Neural progenitor cell (in vitro differentiated cells): Measurements from ENCODE around the gene TRIM58. TPM values are rescaled to one million over a fixed set of nuclear protein-coding genes. Genes with fewer than 3 reads are reported as not detected.

Source experiments
- DNase-seq: peaks from one replicate; pipeline ENCODE4 v3.0.0-alpha.2; 2016; ENCODE audit warnings: low spot score
- H2AFZ ChIP-seq: fragments of 200-600 bp; sonication (generic); replicated peaks from 2 replicates; pipeline ENCODE4 v1.6.1; 2016; ENCODE audit warnings: antibody characterized with exemption
- H3F3A ChIP-seq: fragments of 200-600 bp; sonication (generic); 2 replicates; pipeline ENCODE4 v1.6.1; 2016; ENCODE audit warnings: antibody characterized with exemption, low read depth
- H3K27ac ChIP-seq: fragments of 200-600 bp; sonication (generic); 2 replicates; pipeline ENCODE4 v1.5.1; 2016; ENCODE audit warnings: mild to moderate bottlenecking
- H3K27me3 ChIP-seq: fragments of 200-600 bp; sonication (generic); 2 replicates; pipeline ENCODE4 v1.6.1; 2016; ENCODE audit warnings: mild to moderate bottlenecking, moderate library complexity
- H3K36me3 ChIP-seq: fragments of 200-600 bp; sonication (generic); 2 replicates; pipeline ENCODE4 v1.5.1; 2016
- H3K4me1 ChIP-seq: fragments of 200-600 bp; sonication (generic); 2 replicates; pipeline ENCODE4 v1.6.1; 2016; ENCODE audit warnings: mixed run types
- H3K4me2 ChIP-seq: fragments of 200-600 bp; sonication (generic); 2 replicates; pipeline ENCODE4 v1.6.1; 2016
- H3K4me3 ChIP-seq: fragments of 200-600 bp; sonication (generic); 2 replicates; pipeline ENCODE4 v1.5.1; 2016
- H3K79me2 ChIP-seq: fragments of 200-600 bp; sonication (generic); 2 replicates; pipeline ENCODE4 v1.6.1; 2016; ENCODE audit warnings: low read depth
- H3K9ac ChIP-seq: fragments of 200-600 bp; sonication (generic); 2 replicates; pipeline ENCODE4 v1.6.1; 2016
- H3K9me3 ChIP-seq: fragments of 200-600 bp; sonication (generic); 2 replicates; pipeline ENCODE4 v1.5.1; 2016; ENCODE audit warnings: low read depth
- H4K20me1 ChIP-seq: fragments of 200-600 bp; sonication (generic); 2 replicates; pipeline ENCODE4 v1.6.1; 2016; ENCODE audit warnings: low read depth
- H3K27ac Mint-ChIP-seq: 3 replicates; pipeline ENCODE4 v1.8.0; 2021; ENCODE audit warnings: mixed read lengths
- H3K27me3 Mint-ChIP-seq: 2 replicates; pipeline ENCODE4 v1.8.0; 2022; ENCODE audit warnings: low read depth, mild to moderate bottlenecking, inconsistent platforms, moderate library complexity, mixed read lengths; ENCODE audit not compliant: insufficient read depth
- H3K36me3 Mint-ChIP-seq: 3 replicates; pipeline ENCODE4 v1.8.0; 2021; ENCODE audit warnings: mixed read lengths
- H3K4me1 Mint-ChIP-seq: 3 replicates; pipeline ENCODE4 v1.8.0; 2021; ENCODE audit warnings: mixed read lengths
- H3K4me3 Mint-ChIP-seq: 3 replicates; pipeline ENCODE4 v1.8.0; 2021; ENCODE audit warnings: mild to moderate bottlenecking, moderate library complexity, mixed read lengths
- H3K9me3 Mint-ChIP-seq: 3 replicates; pipeline ENCODE4 v1.8.0; 2020; ENCODE audit warnings: mixed read lengths
- EZH2 ChIP-seq: fragments of 200-600 bp; sonication (generic); IDR thresholded peaks from 2 replicates; pipeline ENCODE4 v1.6.1; 2017; ENCODE audit warnings: antibody characterized with exemption, mild to moderate bottlenecking, moderate library complexity
- EZH2phosphoT487 ChIP-seq: fragments of 200-600 bp; sonication (generic); IDR thresholded peaks from 2 replicates; pipeline ENCODE4 v1.6.1; 2017; ENCODE audit warnings: antibody characterized with exemption
- total RNA-seq: library from RNA; depleted of rRNA; stranded (reverse); fragments of >200 nt; gene quantifications from 2 replicates; pipeline ENCODE4 v1.2.3, GENCODE V29; 2015; ENCODE audit warnings: low replicate concordance
- TF ChIP-seq, protein P1 (sequence below): fragments of 200-600 bp; sonication (generic); IDR thresholded peaks from 2 replicates; pipeline ENCODE4 v1.5.1; 2017; ENCODE audit warnings: antibody characterized with exemption, mild to moderate bottlenecking

Gene TRIM58
- total RNA-seq, 1 donor from 2014 or later = 0.26 TPM

GRCh38 chr1:247845693-247846017 lies 11.3 kb upstream of the TRIM58 start:
- Histone ChIP-seq H3K36me3 (no peaks in the 10 kb centered on the region), H3K4me3 (no peak overlapping the region), H3K9ac (no peak overlapping the region), H3K27ac (no peak overlapping the region), H3K9me3 (peaks cover 19% of the 10 kb centered on the region), H4K20me1 (no peaks in the 10 kb centered on the region), H3K79me2 (no peaks in the 10 kb centered on the region), H3K27me3 (no peaks in the 10 kb centered on the region), H2AFZ (no peak overlapping the region), H3F3A (no peaks in the 10 kb centered on the region), H3K4me1 (no peaks in the 10 kb centered on the region), H3K4me2 (no peak overlapping the region)
- TF ChIP-seq EZH2 (no peak), EZH2phosphoT487 (no peak)
- TF ChIP-seq, protein P1, sequence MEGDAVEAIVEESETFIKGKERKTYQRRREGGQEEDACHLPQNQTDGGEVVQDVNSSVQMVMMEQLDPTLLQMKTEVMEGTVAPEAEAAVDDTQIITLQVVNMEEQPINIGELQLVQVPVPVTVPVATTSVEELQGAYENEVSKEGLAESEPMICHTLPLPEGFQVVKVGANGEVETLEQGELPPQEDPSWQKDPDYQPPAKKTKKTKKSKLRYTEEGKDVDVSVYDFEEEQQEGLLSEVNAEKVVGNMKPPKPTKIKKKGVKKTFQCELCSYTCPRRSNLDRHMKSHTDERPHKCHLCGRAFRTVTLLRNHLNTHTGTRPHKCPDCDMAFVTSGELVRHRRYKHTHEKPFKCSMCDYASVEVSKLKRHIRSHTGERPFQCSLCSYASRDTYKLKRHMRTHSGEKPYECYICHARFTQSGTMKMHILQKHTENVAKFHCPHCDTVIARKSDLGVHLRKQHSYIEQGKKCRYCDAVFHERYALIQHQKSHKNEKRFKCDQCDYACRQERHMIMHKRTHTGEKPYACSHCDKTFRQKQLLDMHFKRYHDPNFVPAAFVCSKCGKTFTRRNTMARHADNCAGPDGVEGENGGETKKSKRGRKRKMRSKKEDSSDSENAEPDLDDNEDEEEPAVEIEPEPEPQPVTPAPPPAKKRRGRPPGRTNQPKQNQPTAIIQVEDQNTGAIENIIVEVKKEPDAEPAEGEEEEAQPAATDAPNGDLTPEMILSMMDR = no peak
- DNase-seq = no peak
- H3K4me3 Mint-ChIP-seq = no peak overlapping the region
- H3K4me1 Mint-ChIP-seq = no peaks in the 10 kb centered on the region
- no peak overlapping the region for H3K27ac Mint-ChIP-seq
- H3K9me3 Mint-ChIP-seq = peaks cover 9% of the 10 kb centered on the region
- no peaks in the 10 kb centered on the region for H3K27me3 Mint-ChIP-seq
- H3K36me3 Mint-ChIP-seq = no peaks in the 10 kb centered on the region

DNA sequence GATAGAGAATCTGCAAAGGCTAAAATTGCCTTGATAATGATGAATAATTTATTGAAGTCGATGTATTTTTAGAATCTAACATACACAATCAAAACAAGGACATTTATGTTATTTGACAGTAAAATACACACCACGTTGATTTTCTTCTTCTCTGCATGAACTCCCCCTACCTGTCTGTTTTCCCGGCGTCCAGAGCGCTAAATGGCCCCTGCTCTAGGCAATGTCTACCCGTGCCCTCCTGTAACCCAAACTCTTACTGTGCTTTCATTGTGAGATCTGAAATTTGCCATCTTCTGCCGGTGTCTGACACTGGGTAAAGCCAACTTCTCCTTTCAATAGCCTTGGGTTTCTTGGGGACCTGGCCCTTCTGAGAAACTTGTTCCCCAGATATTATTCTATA lies 8.6 kb upstream of the TRIM58 start:
- no peak overlapping the region for H3K27ac Mint-ChIP-seq
- Histone ChIP-seq H3F3A (no peaks in the 10 kb centered on the region), H4K20me1 (no peaks in the 10 kb centered on the region), H3K36me3 (no peaks in the 10 kb centered on the region), H2AFZ (no peak overlapping the region), H3K4me2 (no peak overlapping the region), H3K79me2 (no peaks in the 10 kb centered on the region), H3K9ac (no peak overlapping the region), H3K27ac (no peak overlapping the region), H3K9me3 (peaks cover 31% of the 10 kb centered on the region), H3K4me3 (no peak overlapping the region), H3K4me1 (no peaks in the 10 kb centered on the region), H3K27me3 (no peaks in the 10 kb centered on the region)
- H3K4me3 Mint-ChIP-seq = no peak overlapping the region
- no peaks in the 10 kb centered on the region for H3K4me1 Mint-ChIP-seq
- TF ChIP-seq EZH2phosphoT487 = no peak
- TF ChIP-seq EZH2 = no peak
- TF ChIP-seq, protein P1 = no peak
- H3K9me3 Mint-ChIP-seq = peaks cover 12% of the 10 kb centered on the region
- no peak for DNase-seq
- no peaks in the 10 kb centered on the region for H3K36me3 Mint-ChIP-seq
- H3K27me3 Mint-ChIP-seq = peaks cover 3% of the 10 kb centered on the region

GRCh38 chr1:247849616-247850015 lies 7.4 kb upstream of the TRIM58 start:
- Histone ChIP-seq H3K27me3 (no peaks in the 10 kb centered on the region), H3K4me2 (no peak overlapping the region), H2AFZ (no peak overlapping the region), H3K4me3 (no peak overlapping the region), H3F3A (no peaks in the 10 kb centered on the region), H3K9ac (no peak overlapping the region), H3K27ac (no peak overlapping the region), H4K20me1 (no peaks in the 10 kb centered on the region), H3K79me2 (no peaks in the 10 kb centered on the region), H3K4me1 (no peaks in the 10 kb centered on the region), H3K36me3 (no peaks in the 10 kb centered on the region), H3K9me3 (peaks cover 28% of the 10 kb centered on the region)
- no peak overlapping the region for H3K27ac Mint-ChIP-seq
- H3K36me3 Mint-ChIP-seq = no peaks in the 10 kb centered on the region
- H3K27me3 Mint-ChIP-seq = peaks cover 3% of the 10 kb centered on the region
- H3K9me3 Mint-ChIP-seq = peaks cover 15% of the 10 kb centered on the region
- H3K4me1 Mint-ChIP-seq = no peaks in the 10 kb centered on the region
- no peak for DNase-seq
- TF ChIP-seq EZH2phosphoT487 = no peak
- no peak overlapping the region for H3K4me3 Mint-ChIP-seq

- Histone ChIP-seq H3K9me3 (peaks cover 18% of the 10 kb centered on the region), H2AFZ (no peak overlapping the region), H3F3A (no peaks in the 10 kb centered on the region), H3K9ac (no peak overlapping the region), H3K27ac (no peak overlapping the region), H3K4me1 (no peaks in the 10 kb centered on the region), H3K4me3 (no peak overlapping the region), H3K4me2 (no peak overlapping the region), H3K79me2 (no peaks in the 10 kb centered on the region), H4K20me1 (no peaks in the 10 kb centered on the region), H3K27me3 (no peaks in the 10 kb centered on the region), H3K36me3 (no peaks in the 10 kb centered on the region)
- Mint-ChIP-seq H3K4me1 (peaks cover 3% of the 10 kb centered on the region), H3K9me3 (peaks cover 17% of the 10 kb centered on the region), H3K36me3 (no peaks in the 10 kb centered on the region), H3K27me3 (peaks cover 14% of the 10 kb centered on the region), H3K27ac (no peak overlapping the region), H3K4me3 (no peak overlapping the region)
- no peak for DNase-seq
- TF ChIP-seq EZH2phosphoT487 (no peak), EZH2 (no peak)
- TF ChIP-seq, protein P1 = no peak
These were observed 2.0 kb upstream of the TRIM58 start for GRCh38 chr1:247854899-247855545.
